Measurements from ENCODE around the gene FNTB. TPM values are rescaled to one million over a fixed set of nuclear protein-coding genes. Genes with fewer than 3 reads are reported as not detected.

The FNTB gene
- polyA plus RNA-seq, 1 donor from 2014 or later, result 6.7 TPM

DNA sequence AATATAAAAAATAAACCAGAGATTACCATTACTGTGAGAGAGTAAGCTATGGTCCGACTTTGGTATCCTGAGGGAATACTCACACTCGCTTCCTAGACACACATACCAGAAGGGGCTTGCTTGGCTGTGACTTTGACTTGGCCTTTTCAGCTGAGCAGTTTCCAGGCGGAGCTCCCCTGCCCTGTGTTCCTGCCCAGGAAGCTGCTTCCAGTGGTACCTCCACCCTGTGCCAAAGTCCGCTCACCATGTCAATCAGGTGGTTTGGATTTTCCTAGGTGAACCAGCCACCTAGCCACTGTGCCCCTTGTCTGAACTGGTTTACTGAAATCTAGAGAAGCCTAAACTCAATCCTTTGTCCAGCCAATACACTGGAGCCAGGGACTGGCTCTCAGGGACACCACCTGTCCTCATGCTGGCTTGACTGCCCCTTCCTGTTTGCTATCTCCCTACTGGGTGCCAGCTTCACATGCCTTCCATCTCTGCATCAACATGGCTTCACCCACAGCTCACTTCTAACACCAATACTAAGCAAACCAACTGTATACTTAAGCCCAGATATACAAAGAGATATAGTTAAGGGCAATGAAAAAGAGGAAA, 87.0 kb downstream of the FNTB start:
- no peaks in the 10 kb centered on the region for H3K79me2 ChIP-seq (replicated peaks; ENCODE audit: insufficient read depth, low read length)
- H3F3A ChIP-seq (ENCODE audit: insufficient read depth, low read length, poor library complexity, severe bottlenecking), result no peaks in the 10 kb centered on the region
- H3K9me2 ChIP-seq (ENCODE audit: insufficient read depth, low read length), result no peaks in the 10 kb centered on the region
- no peaks in the 10 kb centered on the region for H4K20me1 ChIP-seq (ENCODE audit: insufficient read depth)
- TF ChIP-seq MXI1 (conservative IDR thresholded peaks at IDR 0.05; ENCODE audit: poor library complexity, severe bottlenecking), result no peak
- TF ChIP-seq SMC3 (conservative IDR thresholded peaks at IDR 0.05; ENCODE audit: poor library complexity), result no peak
- no peak for TF ChIP-seq EP300 (conservative IDR thresholded peaks at IDR 0.05; ENCODE audit: poor library complexity, severe bottlenecking)
- TF ChIP-seq EZH2 (IDR thresholded peaks at IDR 0.05; ENCODE audit: borderline replicate concordance, insufficient read depth, low read length, poor library complexity, severe bottlenecking), result no peak
- TF ChIP-seq, protein P1, sequence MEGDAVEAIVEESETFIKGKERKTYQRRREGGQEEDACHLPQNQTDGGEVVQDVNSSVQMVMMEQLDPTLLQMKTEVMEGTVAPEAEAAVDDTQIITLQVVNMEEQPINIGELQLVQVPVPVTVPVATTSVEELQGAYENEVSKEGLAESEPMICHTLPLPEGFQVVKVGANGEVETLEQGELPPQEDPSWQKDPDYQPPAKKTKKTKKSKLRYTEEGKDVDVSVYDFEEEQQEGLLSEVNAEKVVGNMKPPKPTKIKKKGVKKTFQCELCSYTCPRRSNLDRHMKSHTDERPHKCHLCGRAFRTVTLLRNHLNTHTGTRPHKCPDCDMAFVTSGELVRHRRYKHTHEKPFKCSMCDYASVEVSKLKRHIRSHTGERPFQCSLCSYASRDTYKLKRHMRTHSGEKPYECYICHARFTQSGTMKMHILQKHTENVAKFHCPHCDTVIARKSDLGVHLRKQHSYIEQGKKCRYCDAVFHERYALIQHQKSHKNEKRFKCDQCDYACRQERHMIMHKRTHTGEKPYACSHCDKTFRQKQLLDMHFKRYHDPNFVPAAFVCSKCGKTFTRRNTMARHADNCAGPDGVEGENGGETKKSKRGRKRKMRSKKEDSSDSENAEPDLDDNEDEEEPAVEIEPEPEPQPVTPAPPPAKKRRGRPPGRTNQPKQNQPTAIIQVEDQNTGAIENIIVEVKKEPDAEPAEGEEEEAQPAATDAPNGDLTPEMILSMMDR (IDR thresholded peaks at IDR 0.05; ENCODE audit: poor library complexity, severe bottlenecking), result no peak
- TF ChIP-seq, protein P2, sequence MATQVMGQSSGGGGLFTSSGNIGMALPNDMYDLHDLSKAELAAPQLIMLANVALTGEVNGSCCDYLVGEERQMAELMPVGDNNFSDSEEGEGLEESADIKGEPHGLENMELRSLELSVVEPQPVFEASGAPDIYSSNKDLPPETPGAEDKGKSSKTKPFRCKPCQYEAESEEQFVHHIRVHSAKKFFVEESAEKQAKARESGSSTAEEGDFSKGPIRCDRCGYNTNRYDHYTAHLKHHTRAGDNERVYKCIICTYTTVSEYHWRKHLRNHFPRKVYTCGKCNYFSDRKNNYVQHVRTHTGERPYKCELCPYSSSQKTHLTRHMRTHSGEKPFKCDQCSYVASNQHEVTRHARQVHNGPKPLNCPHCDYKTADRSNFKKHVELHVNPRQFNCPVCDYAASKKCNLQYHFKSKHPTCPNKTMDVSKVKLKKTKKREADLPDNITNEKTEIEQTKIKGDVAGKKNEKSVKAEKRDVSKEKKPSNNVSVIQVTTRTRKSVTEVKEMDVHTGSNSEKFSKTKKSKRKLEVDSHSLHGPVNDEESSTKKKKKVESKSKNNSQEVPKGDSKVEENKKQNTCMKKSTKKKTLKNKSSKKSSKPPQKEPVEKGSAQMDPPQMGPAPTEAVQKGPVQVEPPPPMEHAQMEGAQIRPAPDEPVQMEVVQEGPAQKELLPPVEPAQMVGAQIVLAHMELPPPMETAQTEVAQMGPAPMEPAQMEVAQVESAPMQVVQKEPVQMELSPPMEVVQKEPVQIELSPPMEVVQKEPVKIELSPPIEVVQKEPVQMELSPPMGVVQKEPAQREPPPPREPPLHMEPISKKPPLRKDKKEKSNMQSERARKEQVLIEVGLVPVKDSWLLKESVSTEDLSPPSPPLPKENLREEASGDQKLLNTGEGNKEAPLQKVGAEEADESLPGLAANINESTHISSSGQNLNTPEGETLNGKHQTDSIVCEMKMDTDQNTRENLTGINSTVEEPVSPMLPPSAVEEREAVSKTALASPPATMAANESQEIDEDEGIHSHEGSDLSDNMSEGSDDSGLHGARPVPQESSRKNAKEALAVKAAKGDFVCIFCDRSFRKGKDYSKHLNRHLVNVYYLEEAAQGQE (IDR thresholded peaks at IDR 0.05; ENCODE audit: borderline replicate concordance), result no peak
- TF ChIP-seq TAF1 (IDR thresholded peaks at IDR 0.05; ENCODE audit: low read depth), result no peak
- TF ChIP-seq POLR2AphosphoS5 (IDR thresholded peaks at IDR 0.05), result no peak
- TF ChIP-seq RAD21 (conservative IDR thresholded peaks at IDR 0.05), result no peak
- no peak overlapping the region for H3K4me2 ChIP-seq (ENCODE audit: low read length)
- H3K9me3 ChIP-seq (ENCODE audit: low read length), result no peaks in the 10 kb centered on the region
- H3K4me3 ChIP-seq (ENCODE audit: low read length), result no peak overlapping the region
- H3K27me3 ChIP-seq (ENCODE audit: insufficient read depth, low read depth, low read length), result no peaks in the 10 kb centered on the region
- H2AFZ ChIP-seq (ENCODE audit: low read depth, low read length), result no peak overlapping the region
- no peak overlapping the region for H3K27ac ChIP-seq (ENCODE audit: low read length)
- no peak overlapping the region for H3K9ac ChIP-seq (ENCODE audit: low read length)
- no peaks in the 10 kb centered on the region for H3K36me3 ChIP-seq (ENCODE audit: insufficient read depth, low read length)

DNA sequence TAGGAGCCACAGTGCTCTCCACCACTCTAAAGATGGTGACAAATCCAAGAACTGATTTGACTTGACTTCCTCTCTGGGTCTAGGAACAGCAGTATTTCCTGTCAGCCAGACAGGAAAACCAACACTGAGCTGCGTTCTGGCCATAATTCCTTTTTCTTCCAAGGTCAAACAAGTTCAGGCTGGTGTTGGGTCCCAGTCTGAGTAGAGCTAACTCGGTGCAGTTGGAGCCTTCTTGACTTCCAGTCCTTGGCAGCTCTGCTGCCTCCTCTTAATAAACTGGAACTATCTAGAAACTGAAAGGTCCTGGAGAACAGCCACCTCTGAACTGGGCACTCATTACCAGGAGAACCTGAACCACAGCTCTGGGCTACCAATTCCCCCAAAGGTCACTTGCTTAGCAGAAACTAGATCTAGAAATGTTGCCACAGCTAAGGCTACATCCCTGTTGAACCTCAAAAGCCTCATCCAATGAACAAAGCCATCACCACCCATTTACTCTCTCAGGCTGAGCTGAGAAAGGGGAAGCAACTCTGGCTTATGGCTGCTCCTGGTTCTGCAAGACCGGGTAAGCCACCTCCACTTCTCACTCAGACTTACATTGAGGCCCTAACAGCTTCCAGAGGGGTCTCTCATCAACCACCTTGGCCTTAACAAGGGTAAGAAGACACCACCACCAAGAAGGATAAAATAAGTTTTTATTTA, 87.9 kb downstream of the FNTB start:
- H3K4me3 ChIP-seq (ENCODE audit: low read length), result no peak overlapping the region

More for the DNA sequence above, 87.9 kb downstream of the FNTB start:
- Histone ChIP-seq H2AFZ (ENCODE audit: low read depth, low read length) (no peak overlapping the region), H3K4me2 (ENCODE audit: low read length) (no peak overlapping the region), H3K9ac (ENCODE audit: low read length) (no peak overlapping the region), H3K9me3 (ENCODE audit: low read length) (no peaks in the 10 kb centered on the region), H3K27me3 (ENCODE audit: insufficient read depth, low read depth, low read length) (no peaks in the 10 kb centered on the region), H3K9me2 (ENCODE audit: insufficient read depth, low read length) (no peaks in the 10 kb centered on the region), H3F3A (ENCODE audit: insufficient read depth, low read length, poor library complexity, severe bottlenecking) (no peaks in the 10 kb centered on the region), H3K27ac (ENCODE audit: low read length) (no peak overlapping the region), H3K79me2 (replicated peaks; ENCODE audit: insufficient read depth, low read length) (no peaks in the 10 kb centered on the region), H3K36me3 (ENCODE audit: insufficient read depth, low read length) (no peaks in the 10 kb centered on the region), H4K20me1 (ENCODE audit: insufficient read depth) (no peaks in the 10 kb centered on the region)
- no peak for TF ChIP-seq RAD21 (conservative IDR thresholded peaks at IDR 0.05)
- no peak for TF ChIP-seq SMC3 (conservative IDR thresholded peaks at IDR 0.05; ENCODE audit: poor library complexity)
- no peak for TF ChIP-seq EZH2 (IDR thresholded peaks at IDR 0.05; ENCODE audit: borderline replicate concordance, insufficient read depth, low read length, poor library complexity, severe bottlenecking)
- no peak for TF ChIP-seq TAF1 (IDR thresholded peaks at IDR 0.05; ENCODE audit: low read depth)
- TF ChIP-seq, protein P1 (IDR thresholded peaks at IDR 0.05; ENCODE audit: poor library complexity, severe bottlenecking), result no peak
- no peak for TF ChIP-seq POLR2AphosphoS5 (IDR thresholded peaks at IDR 0.05)
- TF ChIP-seq, protein P2 (IDR thresholded peaks at IDR 0.05; ENCODE audit: borderline replicate concordance), result no peak
- no peak for TF ChIP-seq MXI1 (conservative IDR thresholded peaks at IDR 0.05; ENCODE audit: poor library complexity, severe bottlenecking)
- TF ChIP-seq EP300 (conservative IDR thresholded peaks at IDR 0.05; ENCODE audit: poor library complexity, severe bottlenecking), result no peak
